GM23338 (cell line): ENCODE data around the gene DSG1. TPM values are rescaled to one million over a fixed set of nuclear protein-coding genes. Genes with fewer than 3 reads are reported as not detected.

ENCODE experiments used
- ATAC-seq: fragments of 200-7000 bp; cut with Tn5 transposase; 3 replicates; pipeline ENCODE4 v1.9.1; 2020
- DNase-seq: peaks from one replicate; pipeline ENCODE4 v3.0.0-alpha.2; 2015; ENCODE audit warnings: low spot score
- H2AFZ ChIP-seq: fragments of 200-600 bp; sonication (generic); 2 replicates; pipeline ENCODE4 v1.8.0; 2016; ENCODE audit warnings: antibody characterized with exemption, mild to moderate bottlenecking, moderate library complexity
- H3F3A ChIP-seq: fragments of 200-600 bp; sonication (generic); replicated peaks from 2 replicates; pipeline ENCODE4 v1.8.0; 2017; ENCODE audit warnings: antibody characterized with exemption, mixed run types, low read depth
- H3K27ac ChIP-seq: fragments of 200-600 bp; sonication (generic); 2 replicates; pipeline ENCODE4 v1.6.1; 2016; ENCODE audit warnings: low read depth
- H3K27me3 ChIP-seq: fragments of 200-600 bp; sonication (generic); 2 replicates; pipeline ENCODE4 v1.8.0; 2016; ENCODE audit warnings: mild to moderate bottlenecking, mixed run types, moderate library complexity; ENCODE audit not compliant: insufficient read depth
- H3K36me3 ChIP-seq: fragments of 200-600 bp; sonication (generic); 2 replicates; pipeline ENCODE4 v1.8.0; 2016; ENCODE audit warnings: mild to moderate bottlenecking; ENCODE audit not compliant: insufficient read depth
- H3K4me1 ChIP-seq: fragments of 200-600 bp; sonication (generic); 2 replicates; pipeline ENCODE4 v1.8.0; 2016; ENCODE audit warnings: mild to moderate bottlenecking, moderate library complexity; ENCODE audit not compliant: insufficient read depth
- H3K4me2 ChIP-seq: fragments of 200-600 bp; sonication (generic); 2 replicates; pipeline ENCODE4 v1.7.1; 2017; ENCODE audit warnings: mixed run types
- H3K4me3 ChIP-seq: fragments of 200-600 bp; sonication (generic); 2 replicates; pipeline ENCODE4 v1.6.1; 2016; ENCODE audit warnings: mixed run types
- H3K79me2 ChIP-seq: fragments of 200-600 bp; sonication (generic); replicated peaks from 2 replicates; pipeline ENCODE4 v1.8.0; 2017; ENCODE audit warnings: mild to moderate bottlenecking; ENCODE audit not compliant: insufficient read depth
- H3K9me2 ChIP-seq: fragments of 200-600 bp; sonication (generic); 2 replicates; pipeline ENCODE4 v1.8.0; 2017; ENCODE audit not compliant: insufficient read depth
- H4K20me1 ChIP-seq: fragments of 200-600 bp; sonication (generic); replicated peaks from 2 replicates; pipeline ENCODE4 v1.8.0; 2017; ENCODE audit warnings: mild to moderate bottlenecking; ENCODE audit not compliant: insufficient read depth
- H3K27ac Mint-ChIP-seq: 2 replicates; pipeline ENCODE4 v1.8.0; 2020; ENCODE audit warnings: inconsistent platforms, mild to moderate bottlenecking, moderate library complexity, mixed read lengths
- H3K27me3 Mint-ChIP-seq: 3 replicates; pipeline ENCODE4 v1.8.0; 2022; ENCODE audit warnings: low read depth, mild to moderate bottlenecking, moderate library complexity, mixed read lengths, inconsistent platforms; ENCODE audit not compliant: insufficient read depth, poor library complexity
- H3K36me3 Mint-ChIP-seq: 3 replicates; pipeline ENCODE4 v1.8.0; 2021; ENCODE audit warnings: low read depth, mild to moderate bottlenecking, inconsistent platforms, moderate library complexity, mixed read lengths
- H3K4me1 Mint-ChIP-seq: 3 replicates; pipeline ENCODE4 v1.8.0; 2020; ENCODE audit warnings: mild to moderate bottlenecking, inconsistent platforms, mixed read lengths
- H3K4me3 Mint-ChIP-seq: 3 replicates; pipeline ENCODE4 v1.8.0; 2021; ENCODE audit warnings: moderate library complexity, mild to moderate bottlenecking, inconsistent platforms, mixed read lengths
- H3K9me3 Mint-ChIP-seq: 3 replicates; pipeline ENCODE4 v1.8.0; 2020; ENCODE audit warnings: moderate library complexity, mild to moderate bottlenecking, inconsistent platforms, mixed read lengths
- CREB1 ChIP-seq: fragments of 250-450 bp; sonication (Bioruptor Pico); IDR thresholded peaks from 2 replicates; pipeline ENCODE4 v1.5.0; 2020; ENCODE audit warnings: low read depth, mild to moderate bottlenecking, moderate library complexity
- EZH2 ChIP-seq: fragments of 200-600 bp; sonication (generic); IDR thresholded peaks from one replicate; pipeline ENCODE4 v1.8.0; 2017; ENCODE audit warnings: antibody characterized with exemption, mild to moderate bottlenecking, low read depth; ENCODE audit not compliant: unreplicated experiment
- EZH2phosphoT487 ChIP-seq: fragments of 200-600 bp; sonication (generic); IDR thresholded peaks from one replicate; pipeline ENCODE4 v1.8.1; 2018; ENCODE audit warnings: antibody characterized with exemption; ENCODE audit not compliant: unreplicated experiment
- JUNB ChIP-seq: IDR thresholded peaks from one replicate; pipeline ENCODE4 v1.6.1; 2016; ENCODE audit warnings: antibody characterized with exemption; ENCODE audit not compliant: unreplicated experiment
- NANOG ChIP-seq: IDR thresholded peaks from 2 replicates; pipeline ENCODE4 v1.6.1; 2016; ENCODE audit warnings: antibody characterized with exemption, borderline replicate concordance
- POLR2AphosphoS5 ChIP-seq: IDR thresholded peaks from 2 replicates; pipeline ENCODE4 v1.6.1; 2016; ENCODE audit warnings: antibody characterized with exemption, low read depth
- STAT1 ChIP-seq: IDR thresholded peaks from one replicate; pipeline ENCODE4 v1.6.1; 2016; ENCODE audit warnings: antibody characterized with exemption; ENCODE audit not compliant: unreplicated experiment
- ZNF114 ChIP-seq: fragments of 250-450 bp; sonication (Bioruptor Pico); IDR thresholded peaks from 2 replicates; pipeline ENCODE4 v1.5.0; 2020; ENCODE audit warnings: mild to moderate bottlenecking, moderate library complexity
- ZNF331 ChIP-seq: fragments of 250-450 bp; sonication (Bioruptor Pico); IDR thresholded peaks from 2 replicates; pipeline ENCODE4 v1.5.0; 2020; ENCODE audit warnings: low read depth, mild to moderate bottlenecking, moderate library complexity
- polyA plus RNA-seq: library from polyadenylated mRNA; unstranded; fragments of >200 nt; fragmentation: Nextera tagmentation; extraction: Ambion mirVana; gene quantifications from 2 replicates; pipeline ENCODE4 v1.2.1, GENCODE V29; 2016
- total RNA-seq: library from RNA; depleted of rRNA; stranded (reverse); fragments of >200 nt; shearing (Covaris generic); gene quantifications from 2 replicates; pipeline ENCODE4 v1.2.3, GENCODE V29; 2014
- TF ChIP-seq, protein P1 (sequence below): IDR thresholded peaks from one replicate; pipeline ENCODE4 v1.6.1; 2018; ENCODE audit warnings: antibody characterized with exemption; ENCODE audit not compliant: unreplicated experiment
- TF ChIP-seq, protein P2 (sequence below), 2 experiments: fragments of 200-600 bp in 1 of 2; sonication (generic) in 1 of 2; conservative IDR thresholded peaks; 2 replicates each; pipeline versions ENCODE4 v1.5.1 to v1.6.1; 2016 to 2017; ENCODE audit warnings: antibody characterized with exemption in 2 of 2, low read depth in 2 of 2, mild to moderate bottlenecking in 2 of 2, moderate library complexity in 1 of 2
- TF ChIP-seq, protein P3 (sequence below): IDR thresholded peaks from 2 replicates; pipeline ENCODE4 v1.6.1; 2016; ENCODE audit warnings: antibody characterized with exemption
- TF ChIP-seq, protein P4 (sequence below): fragments of 250-450 bp; sonication (Bioruptor Pico); IDR thresholded peaks from 2 replicates; pipeline ENCODE4 v1.5.0; 2020; ENCODE audit warnings: mild to moderate bottlenecking, moderate library complexity

The DSG1 gene
- total and polyA plus RNA-seq, 2 experiments from 2014 or later: not detected

DNA sequence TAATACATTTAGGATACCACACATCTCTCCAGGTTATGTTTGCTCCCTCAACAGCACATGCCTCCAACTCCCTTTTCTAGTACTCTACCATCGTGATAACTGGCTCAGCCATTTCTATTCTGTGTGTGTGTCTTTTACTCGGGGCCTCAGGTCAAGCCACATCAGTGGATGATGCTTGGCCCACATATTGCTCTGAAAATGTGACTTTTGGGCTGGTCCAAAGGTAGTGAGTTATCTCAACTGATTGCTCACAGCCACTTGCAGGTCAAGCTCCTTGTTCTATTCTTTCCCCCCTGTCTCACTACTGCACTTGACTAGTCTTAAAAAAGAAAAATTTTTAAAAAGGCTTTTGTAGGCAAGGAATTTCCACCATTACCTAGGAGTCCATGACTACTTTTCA is 64.1 kb downstream of the DSG1 start:
- Mint-ChIP-seq H3K4me3 (no peak overlapping the region), H3K36me3 (no peaks in the 10 kb centered on the region), H3K27me3 (no peaks in the 10 kb centered on the region), H3K9me3 (no peaks in the 10 kb centered on the region), H3K27ac (no peak overlapping the region), H3K4me1 (peaks cover 8% of the 10 kb centered on the region)
- H3K4me2 ChIP-seq: no peak overlapping the region
- H2AFZ ChIP-seq: no peak overlapping the region
- H3K79me2 ChIP-seq: no peaks in the 10 kb centered on the region
- DNase-seq (no peak), ATAC-seq (no peak)
- H4K20me1 ChIP-seq: no peaks in the 10 kb centered on the region
- no peaks in the 10 kb centered on the region for H3F3A ChIP-seq
- peaks cover 6% of the 10 kb centered on the region; the same call in 1 of the 2 replicates for H3K4me1 ChIP-seq
- H3K27me3 ChIP-seq: no peaks in the 10 kb centered on the region
- H3K4me3 ChIP-seq: no peak overlapping the region
- TF ChIP-seq, protein P1, sequence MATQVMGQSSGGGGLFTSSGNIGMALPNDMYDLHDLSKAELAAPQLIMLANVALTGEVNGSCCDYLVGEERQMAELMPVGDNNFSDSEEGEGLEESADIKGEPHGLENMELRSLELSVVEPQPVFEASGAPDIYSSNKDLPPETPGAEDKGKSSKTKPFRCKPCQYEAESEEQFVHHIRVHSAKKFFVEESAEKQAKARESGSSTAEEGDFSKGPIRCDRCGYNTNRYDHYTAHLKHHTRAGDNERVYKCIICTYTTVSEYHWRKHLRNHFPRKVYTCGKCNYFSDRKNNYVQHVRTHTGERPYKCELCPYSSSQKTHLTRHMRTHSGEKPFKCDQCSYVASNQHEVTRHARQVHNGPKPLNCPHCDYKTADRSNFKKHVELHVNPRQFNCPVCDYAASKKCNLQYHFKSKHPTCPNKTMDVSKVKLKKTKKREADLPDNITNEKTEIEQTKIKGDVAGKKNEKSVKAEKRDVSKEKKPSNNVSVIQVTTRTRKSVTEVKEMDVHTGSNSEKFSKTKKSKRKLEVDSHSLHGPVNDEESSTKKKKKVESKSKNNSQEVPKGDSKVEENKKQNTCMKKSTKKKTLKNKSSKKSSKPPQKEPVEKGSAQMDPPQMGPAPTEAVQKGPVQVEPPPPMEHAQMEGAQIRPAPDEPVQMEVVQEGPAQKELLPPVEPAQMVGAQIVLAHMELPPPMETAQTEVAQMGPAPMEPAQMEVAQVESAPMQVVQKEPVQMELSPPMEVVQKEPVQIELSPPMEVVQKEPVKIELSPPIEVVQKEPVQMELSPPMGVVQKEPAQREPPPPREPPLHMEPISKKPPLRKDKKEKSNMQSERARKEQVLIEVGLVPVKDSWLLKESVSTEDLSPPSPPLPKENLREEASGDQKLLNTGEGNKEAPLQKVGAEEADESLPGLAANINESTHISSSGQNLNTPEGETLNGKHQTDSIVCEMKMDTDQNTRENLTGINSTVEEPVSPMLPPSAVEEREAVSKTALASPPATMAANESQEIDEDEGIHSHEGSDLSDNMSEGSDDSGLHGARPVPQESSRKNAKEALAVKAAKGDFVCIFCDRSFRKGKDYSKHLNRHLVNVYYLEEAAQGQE: no peak
- TF ChIP-seq POLR2AphosphoS5 (no peak), ZNF331 (CRISPR knock-in tag) (no peak), EZH2 (no peak), NANOG (no peak), ZNF114 (CRISPR knock-in tag) (no peak), EZH2phosphoT487 (no peak), CREB1 (CRISPR knock-in tag) (no peak), JUNB (no peak), STAT1 (no peak)
- TF ChIP-seq, protein P2, sequence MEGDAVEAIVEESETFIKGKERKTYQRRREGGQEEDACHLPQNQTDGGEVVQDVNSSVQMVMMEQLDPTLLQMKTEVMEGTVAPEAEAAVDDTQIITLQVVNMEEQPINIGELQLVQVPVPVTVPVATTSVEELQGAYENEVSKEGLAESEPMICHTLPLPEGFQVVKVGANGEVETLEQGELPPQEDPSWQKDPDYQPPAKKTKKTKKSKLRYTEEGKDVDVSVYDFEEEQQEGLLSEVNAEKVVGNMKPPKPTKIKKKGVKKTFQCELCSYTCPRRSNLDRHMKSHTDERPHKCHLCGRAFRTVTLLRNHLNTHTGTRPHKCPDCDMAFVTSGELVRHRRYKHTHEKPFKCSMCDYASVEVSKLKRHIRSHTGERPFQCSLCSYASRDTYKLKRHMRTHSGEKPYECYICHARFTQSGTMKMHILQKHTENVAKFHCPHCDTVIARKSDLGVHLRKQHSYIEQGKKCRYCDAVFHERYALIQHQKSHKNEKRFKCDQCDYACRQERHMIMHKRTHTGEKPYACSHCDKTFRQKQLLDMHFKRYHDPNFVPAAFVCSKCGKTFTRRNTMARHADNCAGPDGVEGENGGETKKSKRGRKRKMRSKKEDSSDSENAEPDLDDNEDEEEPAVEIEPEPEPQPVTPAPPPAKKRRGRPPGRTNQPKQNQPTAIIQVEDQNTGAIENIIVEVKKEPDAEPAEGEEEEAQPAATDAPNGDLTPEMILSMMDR (conservative IDR thresholded peaks at IDR 0.05; ENCODE audit: low read depth in 2 of 2): no peak
- TF ChIP-seq, protein P3, sequence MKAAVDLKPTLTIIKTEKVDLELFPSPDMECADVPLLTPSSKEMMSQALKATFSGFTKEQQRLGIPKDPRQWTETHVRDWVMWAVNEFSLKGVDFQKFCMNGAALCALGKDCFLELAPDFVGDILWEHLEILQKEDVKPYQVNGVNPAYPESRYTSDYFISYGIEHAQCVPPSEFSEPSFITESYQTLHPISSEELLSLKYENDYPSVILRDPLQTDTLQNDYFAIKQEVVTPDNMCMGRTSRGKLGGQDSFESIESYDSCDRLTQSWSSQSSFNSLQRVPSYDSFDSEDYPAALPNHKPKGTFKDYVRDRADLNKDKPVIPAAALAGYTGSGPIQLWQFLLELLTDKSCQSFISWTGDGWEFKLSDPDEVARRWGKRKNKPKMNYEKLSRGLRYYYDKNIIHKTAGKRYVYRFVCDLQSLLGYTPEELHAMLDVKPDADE: no peak
- TF ChIP-seq, protein P4, sequence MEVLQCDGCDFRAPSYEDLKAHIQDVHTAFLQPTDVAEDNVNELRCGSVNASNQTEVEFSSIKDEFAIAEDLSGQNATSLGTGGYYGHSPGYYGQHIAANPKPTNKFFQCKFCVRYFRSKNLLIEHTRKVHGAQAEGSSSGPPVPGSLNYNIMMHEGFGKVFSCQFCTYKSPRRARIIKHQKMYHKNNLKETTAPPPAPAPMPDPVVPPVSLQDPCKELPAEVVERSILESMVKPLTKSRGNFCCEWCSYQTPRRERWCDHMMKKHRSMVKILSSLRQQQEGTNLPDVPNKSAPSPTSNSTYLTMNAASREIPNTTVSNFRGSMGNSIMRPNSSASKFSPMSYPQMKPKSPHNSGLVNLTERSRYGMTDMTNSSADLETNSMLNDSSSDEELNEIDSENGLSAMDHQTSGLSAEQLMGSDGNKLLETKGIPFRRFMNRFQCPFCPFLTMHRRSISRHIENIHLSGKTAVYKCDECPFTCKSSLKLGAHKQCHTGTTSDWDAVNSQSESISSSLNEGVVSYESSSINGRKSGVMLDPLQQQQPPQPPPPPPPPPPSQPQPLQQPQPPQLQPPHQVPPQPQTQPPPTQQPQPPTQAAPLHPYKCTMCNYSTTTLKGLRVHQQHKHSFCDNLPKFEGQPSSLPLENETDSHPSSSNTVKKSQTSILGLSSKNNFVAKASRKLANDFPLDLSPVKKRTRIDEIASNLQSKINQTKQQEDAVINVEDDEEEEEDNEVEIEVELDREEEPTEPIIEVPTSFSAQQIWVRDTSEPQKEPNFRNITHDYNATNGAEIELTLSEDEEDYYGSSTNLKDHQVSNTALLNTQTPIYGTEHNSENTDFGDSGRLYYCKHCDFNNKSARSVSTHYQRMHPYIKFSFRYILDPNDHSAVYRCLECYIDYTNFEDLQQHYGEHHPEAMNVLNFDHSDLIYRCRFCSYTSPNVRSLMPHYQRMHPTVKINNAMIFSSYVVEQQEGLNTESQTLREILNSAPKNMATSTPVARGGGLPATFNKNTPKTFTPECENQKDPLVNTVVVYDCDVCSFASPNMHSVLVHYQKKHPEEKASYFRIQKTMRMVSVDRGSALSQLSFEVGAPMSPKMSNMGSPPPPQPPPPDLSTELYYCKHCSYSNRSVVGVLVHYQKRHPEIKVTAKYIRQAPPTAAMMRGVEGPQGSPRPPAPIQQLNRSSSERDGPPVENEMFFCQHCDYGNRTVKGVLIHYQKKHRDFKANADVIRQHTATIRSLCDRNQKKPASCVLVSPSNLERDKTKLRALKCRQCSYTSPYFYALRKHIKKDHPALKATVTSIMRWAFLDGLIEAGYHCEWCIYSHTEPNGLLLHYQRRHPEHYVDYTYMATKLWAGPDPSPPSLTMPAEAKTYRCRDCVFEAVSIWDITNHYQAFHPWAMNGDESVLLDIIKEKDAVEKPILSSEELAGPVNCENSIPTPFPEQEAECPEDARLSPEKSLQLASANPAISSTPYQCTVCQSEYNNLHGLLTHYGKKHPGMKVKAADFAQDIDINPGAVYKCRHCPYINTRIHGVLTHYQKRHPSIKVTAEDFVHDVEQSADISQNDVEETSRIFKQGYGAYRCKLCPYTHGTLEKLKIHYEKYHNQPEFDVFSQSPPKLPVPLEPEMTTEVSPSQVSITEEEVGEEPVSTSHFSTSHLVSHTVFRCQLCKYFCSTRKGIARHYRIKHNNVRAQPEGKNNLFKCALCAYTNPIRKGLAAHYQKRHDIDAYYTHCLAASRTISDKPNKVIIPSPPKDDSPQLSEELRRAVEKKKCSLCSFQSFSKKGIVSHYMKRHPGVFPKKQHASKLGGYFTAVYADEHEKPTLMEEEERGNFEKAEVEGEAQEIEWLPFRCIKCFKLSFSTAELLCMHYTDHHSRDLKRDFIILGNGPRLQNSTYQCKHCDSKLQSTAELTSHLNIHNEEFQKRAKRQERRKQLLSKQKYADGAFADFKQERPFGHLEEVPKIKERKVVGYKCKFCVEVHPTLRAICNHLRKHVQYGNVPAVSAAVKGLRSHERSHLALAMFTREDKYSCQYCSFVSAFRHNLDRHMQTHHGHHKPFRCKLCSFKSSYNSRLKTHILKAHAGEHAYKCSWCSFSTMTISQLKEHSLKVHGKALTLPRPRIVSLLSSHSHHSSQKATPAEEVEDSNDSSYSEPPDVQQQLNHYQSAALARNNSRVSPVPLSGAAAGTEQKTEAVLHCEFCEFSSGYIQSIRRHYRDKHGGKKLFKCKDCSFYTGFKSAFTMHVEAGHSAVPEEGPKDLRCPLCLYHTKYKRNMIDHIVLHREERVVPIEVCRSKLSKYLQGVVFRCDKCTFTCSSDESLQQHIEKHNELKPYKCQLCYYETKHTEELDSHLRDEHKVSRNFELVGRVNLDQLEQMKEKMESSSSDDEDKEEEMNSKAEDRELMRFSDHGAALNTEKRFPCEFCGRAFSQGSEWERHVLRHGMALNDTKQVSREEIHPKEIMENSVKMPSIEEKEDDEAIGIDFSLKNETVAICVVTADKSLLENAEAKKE (CRISPR knock-in tag): no peak
- no peaks in the 10 kb centered on the region for H3K36me3 ChIP-seq
- no peak overlapping the region for H3K27ac ChIP-seq
- no peaks in the 10 kb centered on the region for H3K9me2 ChIP-seq
